ENCODE results near the gene C6orf89. TPM values are rescaled to one million over a fixed set of nuclear protein-coding genes. Genes with fewer than 3 reads are reported as not detected.

Gene C6orf89
- total RNA-seq, 1 experiment from 2014 or later = 13.2 TPM

GRCh38 chr6:36845233-36845632 lies 40.5 kb upstream of the C6orf89 start (continued):
- no peak for TF ChIP-seq PRDM15 (CRISPR knock-in tag; IDR thresholded peaks at IDR 0.05)
- no peak for TF ChIP-seq JUN (CRISPR knock-in tag; IDR thresholded peaks at IDR 0.05)
- no peak for TF ChIP-seq PREB (CRISPR knock-in tag; IDR thresholded peaks at IDR 0.05; ENCODE audit: borderline replicate concordance)
- TF ChIP-seq ZMAT4 (CRISPR knock-in tag; IDR thresholded peaks at IDR 0.05) = no peak
- TF ChIP-seq USF1 (CRISPR knock-in tag; IDR thresholded peaks at IDR 0.05) = no peak
- no peak for TF ChIP-seq ELF4 (CRISPR knock-in tag; IDR thresholded peaks at IDR 0.05; ENCODE audit: low read depth)
- no peak for TF ChIP-seq MXD4 (CRISPR knock-in tag; IDR thresholded peaks at IDR 0.05; ENCODE audit: borderline replicate concordance)

- DNase-seq (ENCODE audit: low spot score) = no peak
- no peaks in the 10 kb centered on the region for H3K36me3 Mint-ChIP-seq
- H3K4me3 Mint-ChIP-seq = no peak overlapping the region
- no peaks in the 10 kb centered on the region for H3K9me3 Mint-ChIP-seq
- no peak for TF ChIP-seq E2F4 (CRISPR knock-in tag; IDR thresholded peaks at IDR 0.05; ENCODE audit: borderline replicate concordance, low read depth)
- H3K27ac Mint-ChIP-seq = no peak overlapping the region
- POLR2A ChIA-PET = no interaction called here
- H3K27me3 Mint-ChIP-seq (ENCODE audit: low read depth) = peaks cover 3% of the 10 kb centered on the region
- H3K4me1 Mint-ChIP-seq = peaks cover 38% of the 10 kb centered on the region
- CTCF ChIA-PET = interaction anchor here (1.1 to 8.1 kb wide), 4 partner anchors 27 to 80 kb away, joined by 3 to 179 read pairs (median 32); partner anchors contain the start of gene PPIL1
- no peak for ATAC-seq
Measured at GRCh38 chr6:36847152-36847551, 38.6 kb upstream of the C6orf89 start.

GRCh38 chr6:36847991-36848390 lies 37.8 kb upstream of the C6orf89 start:
- ChIA-PET POLR2A (no interaction called here), CTCF (interaction anchor here (1.0 to 8.1 kb wide), 9 partner anchors 7 to 170 kb away, joined by 3 to 179 read pairs (median 22); partner anchors contain the start of gene PPIL1)
- H3K4me3 Mint-ChIP-seq = no peak overlapping the region
- no peaks in the 10 kb centered on the region for H3K36me3 Mint-ChIP-seq
- no peak overlapping the region for H3K27ac Mint-ChIP-seq
- H3K27me3 Mint-ChIP-seq (ENCODE audit: low read depth) = peaks cover 3% of the 10 kb centered on the region
- H3K4me1 Mint-ChIP-seq = peaks cover 38% of the 10 kb centered on the region
- H3K9me3 Mint-ChIP-seq = no peaks in the 10 kb centered on the region
- no peak for ATAC-seq
- DNase-seq (ENCODE audit: low spot score) = no peak
- no peak for TF ChIP-seq HMGA2 (CRISPR knock-in tag; IDR thresholded peaks at IDR 0.05)
- TF ChIP-seq ZNF416 (CRISPR knock-in tag; IDR thresholded peaks at IDR 0.05) = no peak
- TF ChIP-seq NR3C1 (CRISPR knock-in tag; conservative IDR thresholded peaks at IDR 0.05; ENCODE audit: low read depth) = no peak
- no peak for TF ChIP-seq ATF6 (CRISPR knock-in tag; IDR thresholded peaks at IDR 0.05)
- no peak for TF ChIP-seq MYBL2 (CRISPR knock-in tag; IDR thresholded peaks at IDR 0.05)
- TF ChIP-seq ETV6 (CRISPR knock-in tag; IDR thresholded peaks at IDR 0.05) = no peak
- no peak for TF ChIP-seq CDX4 (CRISPR knock-in tag; IDR thresholded peaks at IDR 0.05; ENCODE audit: borderline replicate concordance)
- TF ChIP-seq PRDM15 (CRISPR knock-in tag; IDR thresholded peaks at IDR 0.05) = no peak
- TF ChIP-seq MAX (CRISPR knock-in tag; IDR thresholded peaks at IDR 0.05) = no peak
- no peak for TF ChIP-seq JUN (CRISPR knock-in tag; IDR thresholded peaks at IDR 0.05)
- TF ChIP-seq ZBTB43 (CRISPR knock-in tag; IDR thresholded peaks at IDR 0.05) = no peak

Data from WTC11 (cell line).